SK-N-MC (cell line): ENCODE results near the gene ARHGEF2.

Experiments used
- EZH2 ChIP-seq: fragments of 200-600 bp; sonication (generic); IDR thresholded peaks from one replicate; pipeline ENCODE4 v1.6.1; 2017; ENCODE audit warnings: antibody characterized with exemption
- FOXP2 ChIP-seq: optimal IDR thresholded peaks from 2 replicates; pipeline ENCODE3; 2011; ENCODE audit warnings: mild to moderate bottlenecking, moderate library complexity; ENCODE audit not compliant: insufficient read depth; ENCODE audit errors: extremely low read length, control extremely low read depth
- POLR2AphosphoS5 ChIP-seq: IDR thresholded peaks from 2 replicates; pipeline ENCODE4 v1.6.1; 2012; ENCODE audit warnings: mild to moderate bottlenecking, low read depth, low read length, borderline replicate concordance

DNA sequence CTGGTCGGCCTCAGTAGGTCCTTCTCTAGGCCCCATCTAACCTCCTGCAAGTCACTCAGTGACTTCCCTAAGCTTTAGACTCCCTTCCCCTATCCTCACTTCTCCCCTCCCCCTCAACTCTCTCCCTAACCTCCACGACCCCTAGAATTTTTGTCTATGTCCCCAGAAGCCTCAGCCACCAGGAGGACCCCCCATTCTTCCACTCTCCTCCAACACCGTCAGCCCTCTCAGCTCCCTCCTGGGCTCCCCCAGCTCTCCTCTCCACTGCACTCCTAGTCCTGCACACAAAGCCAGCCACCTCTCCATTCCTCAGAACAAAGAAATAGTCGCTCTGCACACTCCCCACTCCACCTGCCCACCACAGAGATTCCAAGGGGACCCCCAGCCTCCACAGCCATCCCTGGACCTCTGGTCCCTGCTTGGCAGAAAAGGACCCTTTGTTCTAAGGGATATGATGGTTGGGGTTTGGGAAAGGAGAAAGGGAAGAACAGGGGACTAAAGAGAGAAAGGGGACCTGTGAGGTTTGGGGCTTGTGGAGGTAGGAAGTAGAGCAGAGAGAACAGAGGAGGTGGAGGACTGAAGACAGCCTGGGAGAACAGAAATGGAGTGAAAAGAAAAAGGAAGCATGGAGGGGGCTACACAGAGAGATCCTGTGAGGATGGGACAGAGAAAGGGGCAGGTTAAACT lies 2.8 kb downstream of the ARHGEF2 start:
- TF ChIP-seq POLR2AphosphoS5 (no peak), EZH2 (no peak), FOXP2 (no peak)
